ENCODE results near the gene NAA10. TPM values are rescaled to one million over a fixed set of nuclear protein-coding genes. Genes with fewer than 3 reads are reported as not detected.
A peak's percentile ranks its signal among the peaks of the same experiment; 100 is the strongest.

The NAA10 gene
- total RNA-seq, 1 experiment from 2014 or later = 91.3 TPM

DNA sequence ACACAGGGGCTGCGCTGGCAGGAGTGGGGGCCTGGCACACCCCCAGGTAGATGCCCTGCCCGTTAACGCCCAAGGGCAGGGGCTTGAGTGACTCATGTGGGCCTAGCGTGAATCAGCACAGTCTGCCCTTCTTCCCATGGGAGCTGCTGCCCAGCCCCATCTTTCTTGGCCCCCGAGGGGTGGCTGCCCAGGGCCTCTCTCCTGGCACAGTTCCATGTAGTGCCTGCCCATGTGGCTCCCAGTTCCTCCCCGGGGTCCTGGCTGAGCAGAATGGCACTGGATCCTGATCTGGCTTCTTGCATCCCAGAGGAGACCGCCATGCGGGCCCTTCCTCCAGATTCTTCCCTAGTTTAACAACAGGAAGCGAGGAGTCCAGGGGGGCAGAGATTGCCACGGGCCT lies 32.5 kb downstream of the NAA10 start:
- no peak for DNase-seq
- Histone ChIP-seq H3K4me3 (ENCODE audit: low read depth, low read length) (no peak overlapping the region), H3K9me3 (no peaks in the 10 kb centered on the region), H3K27me3 (replicated peaks; ENCODE audit: control insufficient read depth, insufficient read depth, low read length) (no peaks in the 10 kb centered on the region), H3K4me1 (no peaks in the 10 kb centered on the region), H3K36me3 (ENCODE audit: control insufficient read depth, insufficient read depth, low read length) (no peaks in the 10 kb centered on the region)
- Mint-ChIP-seq H3K9me3 (ENCODE audit: unreplicated experiment) (no peaks in the 10 kb centered on the region), H3K4me3 (ENCODE audit: unreplicated experiment) (no peak overlapping the region), H3K36me3 (ENCODE audit: insufficient read depth, unreplicated experiment) (no peaks in the 10 kb centered on the region), H3K27ac (ENCODE audit: unreplicated experiment) (no peak overlapping the region), H3K27me3 (ENCODE audit: insufficient read depth, unreplicated experiment) (no peaks in the 10 kb centered on the region), H3K4me1 (ENCODE audit: low read depth, unreplicated experiment) (no peaks in the 10 kb centered on the region)
- CTCF ChIA-PET = no interaction called here
- POLR2A ChIA-PET = no interaction called here
- TF ChIP-seq, protein P1, sequence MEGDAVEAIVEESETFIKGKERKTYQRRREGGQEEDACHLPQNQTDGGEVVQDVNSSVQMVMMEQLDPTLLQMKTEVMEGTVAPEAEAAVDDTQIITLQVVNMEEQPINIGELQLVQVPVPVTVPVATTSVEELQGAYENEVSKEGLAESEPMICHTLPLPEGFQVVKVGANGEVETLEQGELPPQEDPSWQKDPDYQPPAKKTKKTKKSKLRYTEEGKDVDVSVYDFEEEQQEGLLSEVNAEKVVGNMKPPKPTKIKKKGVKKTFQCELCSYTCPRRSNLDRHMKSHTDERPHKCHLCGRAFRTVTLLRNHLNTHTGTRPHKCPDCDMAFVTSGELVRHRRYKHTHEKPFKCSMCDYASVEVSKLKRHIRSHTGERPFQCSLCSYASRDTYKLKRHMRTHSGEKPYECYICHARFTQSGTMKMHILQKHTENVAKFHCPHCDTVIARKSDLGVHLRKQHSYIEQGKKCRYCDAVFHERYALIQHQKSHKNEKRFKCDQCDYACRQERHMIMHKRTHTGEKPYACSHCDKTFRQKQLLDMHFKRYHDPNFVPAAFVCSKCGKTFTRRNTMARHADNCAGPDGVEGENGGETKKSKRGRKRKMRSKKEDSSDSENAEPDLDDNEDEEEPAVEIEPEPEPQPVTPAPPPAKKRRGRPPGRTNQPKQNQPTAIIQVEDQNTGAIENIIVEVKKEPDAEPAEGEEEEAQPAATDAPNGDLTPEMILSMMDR (IDR thresholded peaks at IDR 0.05; ENCODE audit: insufficient read depth in 1 of 2, low read depth in 1 of 2, low read length in 1 of 2, severe bottlenecking in 1 of 2, unreplicated experiment in 1 of 2) = no peak
- no TSS peak for BruUV-seq (replicated peaks)
- intact Hi-C loops (cut with micrococcal nuclease; ENCODE audit: unreplicated experiment) = no loop called here

DNA sequence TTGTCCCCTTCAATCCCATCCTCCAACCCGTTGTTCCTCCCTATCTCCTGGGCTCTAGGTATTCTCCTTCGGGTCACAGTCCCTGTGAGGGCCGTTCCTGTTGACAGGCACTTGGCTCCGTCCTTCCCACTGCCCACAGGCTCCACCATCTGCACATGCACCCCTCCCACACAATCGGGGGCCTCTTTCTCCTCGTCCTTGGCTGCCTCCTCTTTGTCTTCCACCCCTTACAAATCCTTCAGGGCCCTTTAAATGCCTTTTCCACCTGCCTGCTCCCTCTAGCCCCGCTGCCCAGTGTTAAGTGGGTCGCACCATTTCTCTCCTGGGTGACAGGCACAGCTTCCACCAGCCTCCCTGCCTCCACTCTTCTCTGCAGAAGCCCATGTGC lies 33.1 kb downstream of the NAA10 start:
- H3K27me3 Mint-ChIP-seq (ENCODE audit: insufficient read depth, unreplicated experiment) = no peaks in the 10 kb centered on the region
- no peaks in the 10 kb centered on the region for H3K4me1 Mint-ChIP-seq (ENCODE audit: low read depth, unreplicated experiment)
- BruUV-seq (replicated peaks) = no TSS peak
- intact Hi-C loops (cut with micrococcal nuclease; ENCODE audit: unreplicated experiment) = no loop called here
- TF ChIP-seq, protein P1 (IDR thresholded peaks at IDR 0.05; ENCODE audit: insufficient read depth in 1 of 2, low read depth in 1 of 2, low read length in 1 of 2, severe bottlenecking in 1 of 2, unreplicated experiment in 1 of 2) = no peak
- no peaks in the 10 kb centered on the region for H3K36me3 Mint-ChIP-seq (ENCODE audit: insufficient read depth, unreplicated experiment)
- no peak for DNase-seq
- Histone ChIP-seq H3K4me3 (ENCODE audit: low read depth, low read length) (no peak overlapping the region), H3K27me3 (replicated peaks; ENCODE audit: control insufficient read depth, insufficient read depth, low read length) (no peaks in the 10 kb centered on the region), H3K9me3 (no peaks in the 10 kb centered on the region), H3K36me3 (ENCODE audit: control insufficient read depth, insufficient read depth, low read length) (no peaks in the 10 kb centered on the region), H3K4me1 (no peaks in the 10 kb centered on the region)
- no peaks in the 10 kb centered on the region for H3K9me3 Mint-ChIP-seq (ENCODE audit: unreplicated experiment)
- no peak overlapping the region for H3K4me3 Mint-ChIP-seq (ENCODE audit: unreplicated experiment)
- H3K27ac Mint-ChIP-seq (ENCODE audit: unreplicated experiment) = no peak overlapping the region
- ChIA-PET POLR2A (no interaction called here), CTCF (interaction anchor here (1.0 kb wide), 1 partner anchor 21 kb away, joined by 3 read pairs; no protein-coding TSS in a partner anchor)

DNA sequence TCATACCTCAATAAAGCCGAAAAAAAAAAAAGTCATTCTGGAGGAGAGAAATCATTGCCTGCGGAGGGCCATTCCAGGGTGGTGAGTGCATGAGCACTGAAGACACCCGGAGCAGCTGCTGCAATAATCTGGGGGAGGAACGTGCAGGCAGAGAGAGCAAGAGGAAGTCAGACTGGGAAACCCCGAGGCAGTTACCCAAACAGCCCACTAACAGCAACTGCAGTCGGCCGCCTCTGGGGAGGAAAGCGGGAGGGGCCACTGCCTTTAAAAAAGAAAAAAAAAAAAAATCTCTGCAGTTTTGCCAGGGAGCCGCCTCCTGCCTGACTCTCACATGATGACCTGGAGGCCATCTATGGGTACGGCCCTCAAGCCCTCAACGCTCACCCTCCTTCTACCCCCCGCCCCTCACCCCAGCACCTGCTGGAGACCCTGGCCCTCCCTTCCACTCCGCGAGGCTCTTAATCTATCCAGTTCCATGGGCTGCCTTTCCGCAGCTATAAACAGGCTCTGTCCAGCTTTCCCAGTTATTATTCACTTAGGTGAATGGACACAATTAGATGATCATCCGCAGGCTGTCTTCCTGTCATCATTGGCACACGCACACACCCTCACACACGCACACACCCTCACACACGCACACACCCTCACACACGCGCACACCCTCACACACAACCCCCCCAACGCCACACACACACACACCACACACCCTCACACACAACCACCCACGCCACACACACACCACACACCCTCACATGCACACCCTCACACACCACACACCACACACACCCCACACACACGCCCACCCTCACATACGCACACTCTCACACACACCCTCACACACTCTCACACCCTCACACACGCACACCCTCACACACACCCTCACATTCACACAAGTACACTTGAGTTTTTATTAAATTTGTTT lies 33.7 kb downstream of the NAA10 start:
- POLR2A ChIA-PET = no interaction called here

More for the DNA sequence above, 33.7 kb downstream of the NAA10 start:
- H3K4me3 ChIP-seq (ENCODE audit: low read depth, low read length) = no peak overlapping the region
- H3K9me3 Mint-ChIP-seq (ENCODE audit: unreplicated experiment) = no peaks in the 10 kb centered on the region
- TF ChIP-seq, protein P1 (IDR thresholded peaks at IDR 0.05; ENCODE audit: insufficient read depth in 1 of 2, low read depth in 1 of 2, low read length in 1 of 2, severe bottlenecking in 1 of 2, unreplicated experiment in 1 of 2) = no peak
- H3K9me3 ChIP-seq = no peaks in the 10 kb centered on the region
- BruUV-seq (replicated peaks) = no TSS peak
- intact Hi-C loops (cut with micrococcal nuclease; ENCODE audit: unreplicated experiment) = no loop called here
- no peak overlapping the region for H3K4me3 Mint-ChIP-seq (ENCODE audit: unreplicated experiment)
- CTCF ChIA-PET = interaction anchor here (1.0 kb wide), 1 partner anchor 22 kb away, joined by 3 read pairs; no protein-coding TSS in a partner anchor
- H3K27me3 ChIP-seq (replicated peaks; ENCODE audit: control insufficient read depth, insufficient read depth, low read length) = no peaks in the 10 kb centered on the region
- DNase-seq = peak; percentile 25 to 50
- H3K27me3 Mint-ChIP-seq (ENCODE audit: insufficient read depth, unreplicated experiment) = no peaks in the 10 kb centered on the region
- no peaks in the 10 kb centered on the region for H3K4me1 Mint-ChIP-seq (ENCODE audit: low read depth, unreplicated experiment)
- H3K36me3 Mint-ChIP-seq (ENCODE audit: insufficient read depth, unreplicated experiment) = no peaks in the 10 kb centered on the region
- no peak overlapping the region for H3K27ac Mint-ChIP-seq (ENCODE audit: unreplicated experiment)
- H3K4me1 ChIP-seq = no peaks in the 10 kb centered on the region
- H3K36me3 ChIP-seq (ENCODE audit: control insufficient read depth, insufficient read depth, low read length) = no peaks in the 10 kb centered on the region
